ENCODE measurements around the gene SLC8A1.

GRCh38 chr2:40315683-40316082 is 136.2 kb downstream of the SLC8A1 start:
- TF ChIP-seq HNRNPH1 (optimal IDR thresholded peaks at IDR 0.05; ENCODE audit: low read depth, low read length) (no peak), SP1 (IDR thresholded peaks at IDR 0.05) (no peak), SP1 (CRISPR knock-in tag; IDR thresholded peaks at IDR 0.05) (no peak), ZNF891 (CRISPR knock-in tag; IDR thresholded peaks at IDR 0.05) (no peak), ZFP91 (CRISPR knock-in tag; IDR thresholded peaks at IDR 0.05; ENCODE audit: borderline replicate concordance) (no peak), RERE (CRISPR knock-in tag; IDR thresholded peaks at IDR 0.05; ENCODE audit: low read depth) (no peak)
